NCI-H226 (cell line): Measurements from ENCODE around the gene HK1.
"Not testable (repeated sequence)": the region's sequence is repeated elsewhere in the genome, so short reads cannot be mapped to it uniquely, and the experiment has no call there.

Experiments used
- DNase-seq: peaks from one replicate; pipeline ENCODE4 v3.0.0-alpha.2; 2015

The HK1 gene

DNA sequence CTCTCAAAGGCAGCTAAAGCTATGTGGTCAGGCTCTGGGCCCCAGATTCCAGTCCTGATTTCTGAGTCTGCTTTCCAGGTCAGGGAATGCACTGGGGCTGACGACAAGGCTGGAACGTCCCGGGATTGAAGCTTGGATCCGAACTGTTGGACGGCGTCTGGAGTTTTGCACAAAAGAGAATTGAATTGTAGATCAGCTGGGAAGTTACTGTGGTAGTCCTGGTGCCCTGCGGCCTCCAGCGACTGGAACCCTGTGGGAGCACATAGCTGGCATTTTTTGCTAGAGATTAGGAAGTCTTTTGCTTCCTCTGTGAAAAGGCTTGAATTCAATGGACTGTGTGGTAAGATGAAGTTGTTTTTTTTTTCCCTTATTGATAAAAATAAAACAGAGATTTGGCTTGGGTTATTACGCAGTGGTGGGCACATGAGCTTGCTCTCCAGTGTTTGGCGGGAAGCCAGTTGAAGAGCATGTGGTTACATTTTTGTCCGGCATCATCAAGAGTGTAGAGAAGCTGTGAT, at the start of gene HK1:
Gene HK1, plus strand, starts transcription at position 51 of the 518 bp plus-strand sequence.
- peak; percentile 54 for DNase-seq

GRCh38 chr10:69229616-69229916, 48.7 kb upstream of the HK1 start:
- no peak for DNase-seq

GRCh38 chr10:69230128-69230527, 48.2 kb upstream of the HK1 start:
- no peak for DNase-seq

- DNase-seq = peak; percentile 84
Observed at GRCh38 chr10:69232252-69232651, 46.0 kb upstream of the HK1 start.

GRCh38 chr10:69232736-69233480, 45.4 kb upstream of the HK1 start:
- DNase-seq = no peak

- DNase-seq = no peak
Observed at GRCh38 chr10:69234447-69234846, 43.8 kb upstream of the HK1 start.

- DNase-seq = peak; percentile 56
Observed at GRCh38 chr10:69237528-69238159, 40.7 kb upstream of the HK1 start.

DNA sequence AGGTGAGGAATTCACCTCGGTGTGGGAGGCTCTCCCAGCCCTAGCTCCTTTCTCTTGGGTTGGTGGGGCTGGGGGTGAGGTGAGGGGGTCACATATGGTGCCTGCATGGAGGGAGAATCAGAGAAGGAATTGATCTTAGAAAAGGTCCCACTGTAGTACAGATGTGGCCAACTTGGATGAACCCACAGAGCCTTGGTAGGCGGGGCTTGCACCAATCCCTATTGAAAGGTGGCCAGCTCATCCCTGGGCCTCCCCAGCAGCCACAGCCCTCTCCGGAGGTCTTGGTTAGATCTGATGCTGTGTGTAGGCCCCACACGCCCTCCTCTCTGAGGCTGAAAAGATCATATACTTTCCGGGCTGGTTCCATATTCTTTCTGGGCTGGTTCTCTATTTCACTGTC, 39.2 kb upstream of the HK1 start:
- no peak for DNase-seq

DNA sequence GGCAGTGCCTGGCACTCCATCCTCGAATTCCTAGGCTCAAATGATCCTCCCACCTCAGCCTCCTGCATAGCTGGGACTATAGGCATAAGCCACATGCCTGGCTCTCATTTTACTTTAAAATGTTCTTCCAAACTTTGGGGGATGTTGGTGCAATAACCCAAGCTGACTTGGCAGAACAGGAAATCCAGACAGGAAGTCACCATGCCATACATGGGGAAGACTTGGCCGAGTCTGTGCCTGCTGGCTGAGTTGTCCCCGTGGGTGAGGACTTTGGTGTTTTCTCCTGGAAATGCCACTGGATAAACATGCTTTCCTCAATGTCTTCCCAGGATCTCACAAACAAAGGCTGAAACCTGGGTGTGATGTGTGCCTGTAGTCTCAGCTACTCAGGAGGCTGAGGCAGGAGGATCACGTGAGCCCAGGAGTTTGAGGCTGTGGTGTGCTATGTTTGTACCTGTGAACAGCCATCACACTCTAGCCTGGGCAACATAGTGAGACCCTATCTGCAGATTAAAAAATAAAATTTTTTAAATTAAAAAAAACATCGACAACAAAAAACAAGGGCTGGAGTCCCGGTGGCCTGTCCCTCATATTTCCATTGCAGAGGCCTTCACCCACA, 38.4 kb upstream of the HK1 start:
- DNase-seq = no peak

GRCh38 chr10:69240455-69240854, 37.8 kb upstream of the HK1 start:
- DNase-seq = no peak

DNA sequence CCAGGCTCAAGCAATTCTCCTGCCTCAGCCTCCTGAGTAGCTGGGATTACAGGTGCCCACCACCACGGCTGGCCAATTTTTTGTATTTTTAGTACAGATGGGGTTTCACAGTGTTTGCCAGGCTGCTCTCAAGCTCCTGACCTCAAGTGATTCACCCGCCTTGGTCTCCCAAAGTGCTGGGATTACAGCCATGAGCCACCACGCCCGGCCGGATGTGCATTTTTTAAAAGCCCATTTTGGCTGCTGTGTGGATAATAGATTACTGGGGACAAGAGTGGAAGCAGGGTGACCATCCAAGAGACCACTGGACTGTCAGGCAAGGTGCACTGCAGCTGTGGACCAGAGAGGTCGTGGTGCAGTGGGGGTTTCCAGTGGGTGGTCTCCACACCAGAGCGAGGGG, 36.7 kb upstream of the HK1 start:
- DNase-seq = no peak

GRCh38 chr10:69242040-69242851, 36.0 kb upstream of the HK1 start:
- no peak for DNase-seq

DNA sequence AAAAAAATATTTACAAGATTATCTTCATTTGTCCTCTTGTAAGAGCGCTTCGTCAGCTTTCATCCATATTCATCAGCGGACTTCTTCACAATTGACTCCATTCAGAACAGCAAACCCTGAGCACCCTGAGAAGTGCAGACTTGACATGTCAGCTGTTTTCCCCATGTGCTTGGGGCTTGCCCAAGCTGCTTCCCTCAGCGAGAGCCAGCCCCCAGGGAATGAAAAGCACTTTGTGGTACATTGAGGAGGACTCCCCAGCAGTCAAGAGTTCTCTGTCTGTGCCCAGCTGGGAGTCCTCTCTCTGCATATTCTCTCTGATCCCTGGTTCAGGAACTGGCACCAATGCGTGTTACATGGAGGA, 35.5 kb upstream of the HK1 start:
- no peak for DNase-seq

DNA sequence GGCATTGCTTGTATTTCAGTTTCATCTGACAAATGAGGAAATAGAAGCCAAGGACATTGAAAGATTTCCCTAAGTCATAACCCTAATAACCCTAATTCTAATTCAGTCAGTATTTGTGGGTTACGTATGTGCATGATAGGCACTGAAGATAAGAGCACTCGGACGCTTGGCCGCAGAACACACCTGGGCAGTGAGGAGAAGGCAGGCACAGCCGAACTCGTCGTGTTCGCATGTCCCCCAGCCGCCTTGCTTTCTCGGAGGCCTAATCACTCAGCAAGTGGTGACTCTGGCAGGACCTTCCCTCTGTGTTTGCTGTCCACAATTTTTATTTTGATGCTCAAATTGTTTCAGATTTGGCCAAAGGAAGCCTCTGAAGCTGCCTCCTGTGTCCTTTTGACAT, 34.5 kb upstream of the HK1 start:
- DNase-seq = no peak

DNA sequence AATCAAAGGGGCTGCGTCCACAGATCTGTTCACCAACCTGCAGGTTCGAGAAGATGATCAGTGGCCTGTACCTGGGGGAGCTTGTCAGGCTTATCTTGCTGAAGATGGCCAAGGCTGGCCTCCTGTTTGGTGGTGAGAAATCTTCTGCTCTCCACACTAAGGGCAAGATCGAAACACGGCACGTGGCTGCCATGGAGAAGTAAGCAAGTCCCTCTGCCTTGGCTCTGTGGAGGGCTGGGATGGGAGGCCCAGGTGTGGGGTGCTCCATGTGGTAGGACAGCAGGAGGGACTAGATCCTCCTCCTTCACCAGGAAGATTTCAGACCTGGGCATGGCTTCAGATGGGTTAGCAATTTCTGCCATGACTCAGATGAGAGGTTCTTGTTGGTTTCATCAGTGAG, 32.3 kb upstream of the HK1 start:
- DNase-seq = no peak

DNA sequence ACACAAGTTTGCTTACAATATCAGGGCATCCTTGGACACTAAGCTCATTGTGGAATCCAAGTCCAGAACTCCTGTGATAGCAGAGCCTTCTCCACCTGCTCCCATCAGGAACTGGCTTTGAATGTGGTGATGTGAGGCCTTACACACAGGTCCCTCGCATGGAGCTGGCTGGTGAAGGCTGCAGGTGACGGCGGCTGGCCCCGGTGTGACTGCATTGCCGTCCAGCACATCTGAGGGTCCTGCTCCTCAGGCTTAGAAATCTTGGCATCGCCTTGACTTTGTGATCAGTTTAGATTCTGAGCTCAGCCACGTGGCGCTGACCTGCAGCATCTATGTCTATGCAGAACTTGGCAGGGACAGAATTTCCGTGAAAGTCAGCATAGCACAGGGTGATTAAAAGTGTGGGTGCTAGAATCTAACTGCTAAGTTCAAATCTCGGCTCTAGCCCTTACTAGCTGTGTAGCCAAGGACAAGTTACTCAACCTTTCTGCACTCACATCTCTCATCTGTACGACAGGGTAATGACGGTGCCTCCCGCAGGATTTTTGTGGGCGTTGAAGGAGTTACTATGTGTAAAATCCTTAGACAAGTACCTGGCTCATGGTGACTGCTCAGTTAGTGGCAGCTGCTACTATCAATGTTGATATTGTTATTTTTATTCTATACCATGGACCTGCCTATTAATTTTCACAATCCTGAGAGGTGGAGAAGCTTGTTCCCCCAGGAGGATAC, 31.5 kb upstream of the HK1 start:
- no peak for DNase-seq

- no peak for DNase-seq
Observed at GRCh38 chr10:69247313-69247710, 31.0 kb upstream of the HK1 start.

DNA sequence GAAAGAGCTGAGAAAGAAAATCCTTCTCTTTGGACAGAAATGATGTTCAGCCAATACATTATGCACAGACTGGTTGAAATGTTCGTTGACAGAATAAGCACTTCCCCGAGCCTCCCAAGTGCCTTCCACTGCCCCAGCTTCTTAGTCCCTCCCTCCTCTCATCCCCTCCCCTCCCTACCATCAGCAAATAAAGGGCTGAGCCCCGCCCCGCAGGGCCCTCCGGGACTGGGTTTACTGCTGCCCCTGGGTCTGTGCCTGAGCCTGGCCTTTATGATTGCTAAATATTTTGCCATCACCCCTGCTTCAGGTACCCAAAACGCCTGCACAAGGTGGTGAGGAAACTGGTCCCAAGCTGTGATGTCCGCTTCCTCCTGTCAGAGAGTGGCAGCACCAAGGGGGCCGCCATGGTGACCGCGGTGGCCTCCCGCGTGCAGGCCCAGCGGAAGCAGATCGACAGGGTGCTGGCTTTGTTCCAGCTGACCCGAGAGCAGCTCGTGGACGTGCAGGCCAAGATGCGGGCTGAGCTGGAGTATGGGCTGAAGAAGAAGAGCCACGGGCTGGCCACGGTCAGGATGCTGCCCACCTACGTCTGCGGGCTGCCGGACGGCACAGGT, 30.1 kb upstream of the HK1 start:
- no peak for DNase-seq

DNA sequence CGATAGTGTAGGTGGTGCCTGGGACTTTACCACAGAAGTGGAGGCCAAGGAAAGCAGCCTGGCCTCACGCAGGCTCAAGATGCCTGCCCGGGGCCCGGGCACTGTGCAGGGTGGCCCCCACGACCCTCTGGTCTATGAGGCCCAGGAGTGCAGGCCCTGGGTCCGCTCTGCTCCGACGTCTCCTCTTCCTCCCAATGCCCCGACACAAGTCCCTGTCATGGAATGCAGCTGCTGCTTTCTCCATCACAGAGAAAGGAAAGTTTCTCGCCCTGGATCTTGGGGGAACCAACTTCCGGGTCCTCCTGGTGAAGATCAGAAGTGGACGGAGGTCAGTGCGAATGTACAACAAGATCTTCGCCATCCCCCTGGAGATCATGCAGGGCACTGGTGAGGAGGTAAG, 28.3 kb upstream of the HK1 start:
- DNase-seq = no peak

GRCh38 chr10:69251417-69251816, 26.9 kb upstream of the HK1 start:
- not testable (repeated sequence) for DNase-seq

DNA sequence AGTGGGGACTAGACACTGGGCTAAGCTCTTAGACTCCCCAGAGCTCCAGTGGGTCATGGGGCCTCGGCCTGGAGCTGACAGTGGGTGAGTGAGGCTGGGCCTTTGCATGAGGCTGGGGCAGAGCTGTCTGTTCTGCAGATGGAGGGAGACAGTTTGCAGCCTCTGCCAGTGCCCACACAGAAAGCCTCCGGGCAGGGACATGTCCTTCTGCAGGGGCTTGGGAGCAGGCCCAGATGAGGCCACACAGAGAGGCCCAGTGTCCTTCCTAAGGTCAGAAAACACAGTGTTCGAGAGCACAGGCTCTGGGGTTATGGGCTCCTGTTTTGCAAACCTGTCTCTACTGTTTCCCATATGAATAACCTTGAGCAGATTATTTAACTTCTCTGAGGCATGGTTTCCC, 25.1 kb upstream of the HK1 start:
- DNase-seq = no peak

DNA sequence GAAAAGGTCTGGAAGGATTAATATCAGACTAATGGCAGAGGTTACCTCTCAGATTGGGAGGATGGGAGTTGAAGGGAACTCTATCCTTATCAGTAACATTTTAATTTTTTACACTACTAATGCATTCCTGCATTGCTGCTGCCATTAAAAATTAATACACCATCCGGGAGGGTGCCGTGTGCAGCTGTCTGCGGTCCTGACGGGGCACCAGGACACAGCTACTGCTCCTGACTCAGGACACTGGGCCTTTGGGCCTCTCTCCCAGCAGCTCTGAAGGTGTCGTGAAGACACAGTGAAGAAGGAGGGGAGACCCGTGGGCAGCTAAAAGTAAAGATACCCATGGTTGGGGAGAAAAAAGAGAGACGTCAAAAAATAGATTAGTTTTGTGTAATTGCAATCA, 23.4 kb upstream of the HK1 start:
- no peak for DNase-seq
